Colonic mucosa (tissue), 4 donors: ENCODE results near the gene CCDC51. TPM values are rescaled to one million over a fixed set of nuclear protein-coding genes. Genes with fewer than 3 reads are reported as not detected.
A peak's percentile ranks its signal among the peaks of the same experiment; 100 is the strongest.

ENCODE experiments used
- DNase-seq: peaks from one replicate; pipeline ENCODE4 v3.0.0-alpha.2; 2020
- H3K27ac ChIP-seq: fragments of 200-600 bp; one replicate; pipeline ENCODE4 v1.8.0; 2021
- H3K27me3 ChIP-seq: fragments of 200-600 bp; one replicate; pipeline ENCODE4 v1.8.0; 2021
- H3K36me3 ChIP-seq: fragments of 200-600 bp; one replicate; pipeline ENCODE4 v1.8.0; 2021
- H3K4me1 ChIP-seq: fragments of 200-600 bp; one replicate; pipeline ENCODE4 v1.8.0; 2021; ENCODE audit warnings: mild to moderate bottlenecking
- H3K4me3 ChIP-seq: fragments of 200-600 bp; one replicate; pipeline ENCODE4 v1.8.0; 2021
- H3K9ac ChIP-seq, 2 donors: one replicate each; pipeline ENCODE4 v1.7.0; 2013; ENCODE audit warnings: control low read depth in 2 of 2, low read depth in 2 of 2, low read length in 2 of 2
- H3K9me3 ChIP-seq: fragments of 200-600 bp; one replicate; pipeline ENCODE4 v1.8.0; 2021
- intact Hi-C: fragments of 100-400 bp; cut with DNase I; formaldehyde crosslinking; loops from one replicate; pipeline ENCODE4 v1.14.1; 2022
- total RNA-seq, 2 donors: library from RNA; stranded (reverse); fragmentation: NEBNext Ultra II Directional in 1 of 2; extraction: Animal tissue kit (Norgen Biotek cat#: 25700) in 1 of 2; gene quantifications; one replicate each; pipeline ENCODE4 v1.2.1, GENCODE V29; 2021
- TF ChIP-seq, protein P1 (sequence below): fragments of 200-600 bp; IDR thresholded peaks from one replicate; pipeline ENCODE4 v1.8.0; 2022; ENCODE audit warnings: antibody characterized with exemption, mild to moderate bottlenecking
- donor health status: healthy.
- donor health status: DM: no; HTN: no; CAD: no.
- donor health status: DM: no; HTN: no; CAD: no.

CCDC51 gene
- total RNA-seq, 2 donors from 2014 or later: 11.8 to 21.5 TPM

GRCh38 chr3:48467110-48467454, 27.2 kb upstream of the CCDC51 start:
- Histone ChIP-seq H3K9me3 (no peaks in the 10 kb centered on the region), H3K9ac (peak overlapping the region; percentile 88 to 97), H3K27me3 (no peaks in the 10 kb centered on the region), H3K27ac (peak overlapping the region; percentile 94), H3K4me1 (peaks cover 35% of the 10 kb centered on the region), H3K4me3 (peak overlapping the region; percentile 54), H3K36me3 (no peaks in the 10 kb centered on the region)
- intact Hi-C loops: loop anchor here (5.0 to 10.0 kb wide), 2 partner anchors 35 to 168 kb away; partner anchors contain the start of genes SHISA5 and SLC26A6
- TF ChIP-seq, protein P1, sequence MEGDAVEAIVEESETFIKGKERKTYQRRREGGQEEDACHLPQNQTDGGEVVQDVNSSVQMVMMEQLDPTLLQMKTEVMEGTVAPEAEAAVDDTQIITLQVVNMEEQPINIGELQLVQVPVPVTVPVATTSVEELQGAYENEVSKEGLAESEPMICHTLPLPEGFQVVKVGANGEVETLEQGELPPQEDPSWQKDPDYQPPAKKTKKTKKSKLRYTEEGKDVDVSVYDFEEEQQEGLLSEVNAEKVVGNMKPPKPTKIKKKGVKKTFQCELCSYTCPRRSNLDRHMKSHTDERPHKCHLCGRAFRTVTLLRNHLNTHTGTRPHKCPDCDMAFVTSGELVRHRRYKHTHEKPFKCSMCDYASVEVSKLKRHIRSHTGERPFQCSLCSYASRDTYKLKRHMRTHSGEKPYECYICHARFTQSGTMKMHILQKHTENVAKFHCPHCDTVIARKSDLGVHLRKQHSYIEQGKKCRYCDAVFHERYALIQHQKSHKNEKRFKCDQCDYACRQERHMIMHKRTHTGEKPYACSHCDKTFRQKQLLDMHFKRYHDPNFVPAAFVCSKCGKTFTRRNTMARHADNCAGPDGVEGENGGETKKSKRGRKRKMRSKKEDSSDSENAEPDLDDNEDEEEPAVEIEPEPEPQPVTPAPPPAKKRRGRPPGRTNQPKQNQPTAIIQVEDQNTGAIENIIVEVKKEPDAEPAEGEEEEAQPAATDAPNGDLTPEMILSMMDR: no peak
- no peak for DNase-seq

DNA sequence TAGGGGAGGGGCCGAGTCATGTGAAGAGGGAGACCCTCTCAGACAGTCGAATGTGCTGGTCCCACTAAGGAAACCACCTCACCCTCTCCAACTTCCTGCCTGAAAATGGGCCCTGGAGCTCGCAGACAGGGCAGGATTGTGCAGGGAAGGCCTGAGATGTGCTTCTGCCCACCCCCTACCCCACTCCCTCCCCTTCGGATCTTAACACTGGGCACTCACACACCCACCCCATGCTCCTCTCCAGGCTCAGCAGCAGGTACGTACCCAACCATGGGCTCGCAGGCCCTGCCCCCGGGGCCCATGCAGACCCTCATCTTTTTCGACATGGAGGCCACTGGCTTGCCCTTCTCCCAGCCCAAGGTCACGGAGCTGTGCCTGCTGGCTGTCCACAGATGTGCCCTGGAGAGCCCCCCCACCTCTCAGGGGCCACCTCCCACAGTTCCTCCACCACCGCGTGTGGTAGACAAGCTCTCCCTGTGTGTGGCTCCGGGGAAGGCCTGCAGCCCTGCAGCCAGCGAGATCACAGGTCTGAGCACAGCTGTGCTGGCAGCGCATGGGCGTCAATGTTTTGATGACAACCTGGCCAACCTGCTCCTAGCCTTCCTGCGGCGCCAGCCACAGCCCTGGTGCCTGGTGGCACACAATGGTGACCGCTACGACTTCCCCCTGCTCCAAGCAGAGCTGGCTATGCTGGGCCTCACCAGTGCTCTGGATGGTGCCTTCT, 26.6 kb upstream of the CCDC51 start:
- H3K4me3 ChIP-seq: peak overlapping the region; percentile 54
- TF ChIP-seq, protein P1: no peak
- H3K36me3 ChIP-seq: no peaks in the 10 kb centered on the region
- H3K9me3 ChIP-seq: no peaks in the 10 kb centered on the region
- H3K27ac ChIP-seq: peak overlapping the region; percentile 94
- intact Hi-C loops: loop anchor here (5.0 to 10.0 kb wide), 2 partner anchors 36 to 168 kb away; partner anchors contain the start of genes SHISA5 and SLC26A6
- H3K27me3 ChIP-seq: no peaks in the 10 kb centered on the region
- DNase-seq: no peak
- peaks cover 31% of the 10 kb centered on the region for H3K4me1 ChIP-seq
- peak overlapping the region; percentile 88 to 97 for H3K9ac ChIP-seq

DNA sequence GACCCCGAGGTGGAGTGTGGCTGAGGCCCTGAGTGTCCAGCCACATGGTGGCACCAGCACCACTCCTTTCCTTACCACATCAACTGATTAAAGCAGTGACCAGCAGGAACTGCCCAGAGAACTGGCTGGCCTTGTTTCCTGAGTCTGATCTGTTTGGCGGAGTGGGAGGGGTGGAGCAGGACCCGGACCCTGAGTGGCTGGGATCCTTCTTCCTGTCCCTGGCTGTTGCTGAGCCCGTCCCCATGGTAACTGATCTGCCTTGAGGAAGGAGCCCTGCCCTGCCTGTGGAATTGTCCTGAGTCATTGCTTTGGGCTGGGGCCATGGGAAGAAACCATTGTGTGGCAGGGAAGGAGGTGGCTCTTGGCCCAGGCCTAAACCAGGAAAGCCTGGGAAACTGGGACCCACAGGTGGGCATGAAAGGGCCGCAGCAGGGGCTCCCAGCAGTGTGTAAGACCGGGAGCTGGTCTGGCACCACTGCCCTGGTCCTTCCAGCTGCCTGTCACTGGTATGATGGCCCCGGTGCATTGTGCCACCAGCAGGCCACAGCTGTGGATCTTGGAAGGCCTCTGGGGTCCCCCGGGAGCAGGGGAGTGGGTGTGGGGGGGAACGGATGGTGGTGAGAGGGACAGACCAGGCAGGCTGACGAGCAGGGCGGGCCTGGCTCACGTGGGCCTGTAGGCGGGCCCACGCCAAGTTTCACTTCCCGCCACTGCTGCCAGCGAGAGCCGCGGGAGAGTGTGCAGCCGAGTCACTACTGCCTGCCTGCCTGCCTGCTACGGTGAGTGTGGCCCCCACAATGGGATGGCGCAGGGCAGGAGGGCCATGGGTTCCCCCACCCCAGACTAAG, 25.8 kb upstream of the CCDC51 start:
- H3K4me1 ChIP-seq: peaks cover 31% of the 10 kb centered on the region
- peak overlapping the region; percentile 54 for H3K4me3 ChIP-seq
- H3K27ac ChIP-seq: peak overlapping the region; percentile 94
- peak overlapping the region; percentile 88 to 97 for H3K9ac ChIP-seq
- intact Hi-C loops: loop anchor here (2.0 to 10.0 kb wide), 3 partner anchors 37 to 169 kb away; partner anchors contain the start of genes SHISA5 and SLC26A6
- peak; percentile 97 for DNase-seq
- H3K9me3 ChIP-seq: no peaks in the 10 kb centered on the region
- TF ChIP-seq, protein P1: peak; percentile 53
- H3K36me3 ChIP-seq: no peaks in the 10 kb centered on the region
- no peaks in the 10 kb centered on the region for H3K27me3 ChIP-seq

DNA sequence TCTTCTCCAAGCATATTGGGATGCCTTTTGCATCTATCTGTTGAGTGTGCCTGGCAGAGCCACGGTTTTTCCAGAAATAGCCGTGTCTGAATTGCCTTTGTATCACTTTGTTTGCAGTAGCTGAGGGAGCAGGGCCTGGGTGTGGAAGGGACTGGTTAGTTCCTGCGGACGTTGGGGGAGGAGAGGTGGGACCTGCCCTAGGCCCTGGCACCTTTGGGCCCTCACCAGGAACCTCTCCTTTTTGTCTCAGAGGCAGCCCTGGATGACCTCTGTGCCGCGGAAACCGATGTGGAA, 25.3 kb upstream of the CCDC51 start:
- TF ChIP-seq, protein P1: no peak
- H3K4me1 ChIP-seq: peaks cover 28% of the 10 kb centered on the region
- intact Hi-C loops: loop anchor here (2.0 to 10.0 kb wide), 3 partner anchors 37 to 170 kb away; partner anchors contain the start of genes SHISA5 and SLC26A6
- H3K4me3 ChIP-seq: no peak overlapping the region
- H3K27me3 ChIP-seq: no peaks in the 10 kb centered on the region
- H3K27ac ChIP-seq: peak overlapping the region; percentile 94
- no peak for DNase-seq
- peak overlapping the region; percentile 88 to 95 for H3K9ac ChIP-seq
- no peaks in the 10 kb centered on the region for H3K36me3 ChIP-seq
- H3K9me3 ChIP-seq: no peaks in the 10 kb centered on the region

- intact Hi-C loops: loop anchor here (2.0 to 10.0 kb wide), 3 partner anchors 38 to 170 kb away; partner anchors contain the start of genes SHISA5 and SLC26A6
- H3K27ac ChIP-seq: peak overlapping the region; percentile 94
These were observed 24.8 kb upstream of the CCDC51 start for GRCh38 chr3:48464713-48465221.

More at GRCh38 chr3:48464713-48465221, 24.8 kb upstream of the CCDC51 start:
- H3K4me1 ChIP-seq: peaks cover 24% of the 10 kb centered on the region
- H3K9ac ChIP-seq: peak overlapping the region; percentile 88 to 95
- H3K27me3 ChIP-seq: no peaks in the 10 kb centered on the region
- H3K9me3 ChIP-seq: no peaks in the 10 kb centered on the region
- H3K36me3 ChIP-seq: peaks cover under 1% of the 10 kb centered on the region
- TF ChIP-seq, protein P1: no peak
- H3K4me3 ChIP-seq: no peak overlapping the region
- no peak for DNase-seq
